Epithelial cell of proximal tubule (primary cell): ENCODE results near the gene RCC2. TPM values are rescaled to one million over a fixed set of nuclear protein-coding genes. Genes with fewer than 3 reads are reported as not detected.

Experiments used
- DNase-seq: peaks from one replicate; pipeline ENCODE4 v3.0.0-alpha.2; 2011; ENCODE audit warnings: low read depth
- H3K4me3 ChIP-seq: 2 replicates; pipeline ENCODE4 v1.5.1; 2011; ENCODE audit warnings: low read depth, mild to moderate bottlenecking, low read length
- total RNA-seq: library from RNA; depleted of rRNA; stranded (reverse); fragments of >200 nt; gene quantifications from 2 replicates; pipeline ENCODE4 v1.2.3, GENCODE V29; 2015
- TF ChIP-seq, protein P1 (sequence below): conservative IDR thresholded peaks from 2 replicates; pipeline ENCODE4 v1.5.1; 2012; ENCODE audit warnings: low read depth, mild to moderate bottlenecking, low read length

The RCC2 gene
- total RNA-seq, 1 donor from 2014 or later: 106 TPM

DNA sequence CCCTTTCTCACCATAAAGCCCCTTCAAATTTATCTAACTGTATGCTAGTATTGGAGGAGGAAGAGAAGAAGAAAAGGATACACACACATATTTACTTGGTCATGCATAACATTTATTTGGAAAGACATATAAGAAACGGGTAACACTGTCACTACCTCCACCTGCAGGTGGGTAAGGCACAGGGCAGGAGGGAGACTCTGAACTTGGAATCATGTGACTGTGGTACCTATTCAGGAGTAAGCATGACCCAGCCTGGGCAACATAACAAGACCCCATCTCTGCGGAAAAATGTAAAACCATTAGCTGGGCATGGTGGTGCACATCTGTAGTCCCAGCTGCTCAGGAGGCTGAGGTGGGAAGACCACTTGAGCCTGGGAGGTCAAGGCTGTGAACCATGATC lies 68.9 kb downstream of the RCC2 start:
- DNase-seq: no peak
- TF ChIP-seq, protein P1, sequence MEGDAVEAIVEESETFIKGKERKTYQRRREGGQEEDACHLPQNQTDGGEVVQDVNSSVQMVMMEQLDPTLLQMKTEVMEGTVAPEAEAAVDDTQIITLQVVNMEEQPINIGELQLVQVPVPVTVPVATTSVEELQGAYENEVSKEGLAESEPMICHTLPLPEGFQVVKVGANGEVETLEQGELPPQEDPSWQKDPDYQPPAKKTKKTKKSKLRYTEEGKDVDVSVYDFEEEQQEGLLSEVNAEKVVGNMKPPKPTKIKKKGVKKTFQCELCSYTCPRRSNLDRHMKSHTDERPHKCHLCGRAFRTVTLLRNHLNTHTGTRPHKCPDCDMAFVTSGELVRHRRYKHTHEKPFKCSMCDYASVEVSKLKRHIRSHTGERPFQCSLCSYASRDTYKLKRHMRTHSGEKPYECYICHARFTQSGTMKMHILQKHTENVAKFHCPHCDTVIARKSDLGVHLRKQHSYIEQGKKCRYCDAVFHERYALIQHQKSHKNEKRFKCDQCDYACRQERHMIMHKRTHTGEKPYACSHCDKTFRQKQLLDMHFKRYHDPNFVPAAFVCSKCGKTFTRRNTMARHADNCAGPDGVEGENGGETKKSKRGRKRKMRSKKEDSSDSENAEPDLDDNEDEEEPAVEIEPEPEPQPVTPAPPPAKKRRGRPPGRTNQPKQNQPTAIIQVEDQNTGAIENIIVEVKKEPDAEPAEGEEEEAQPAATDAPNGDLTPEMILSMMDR: peak; percentile 59
- no peak overlapping the region for H3K4me3 ChIP-seq

GRCh38 chr1:17369466-17369865 lies 70.0 kb downstream of the RCC2 start:
- no peak for DNase-seq
- TF ChIP-seq, protein P1: no peak
- no peak overlapping the region for H3K4me3 ChIP-seq

- no peak for DNase-seq
- no peak overlapping the region for H3K4me3 ChIP-seq
- TF ChIP-seq, protein P1: no peak
Observed at GRCh38 chr1:17365293-17365692, 74.2 kb downstream of the RCC2 start.

- TF ChIP-seq, protein P1: no peak
- no peak for DNase-seq
- no peak overlapping the region for H3K4me3 ChIP-seq
Observed at GRCh38 chr1:17363771-17364170, 75.7 kb downstream of the RCC2 start.

- TF ChIP-seq, protein P1: no peak
- DNase-seq: no peak
- H3K4me3 ChIP-seq: no peak overlapping the region
Observed at GRCh38 chr1:17363351-17363750, 76.1 kb downstream of the RCC2 start.

- no peak overlapping the region for H3K4me3 ChIP-seq
- TF ChIP-seq, protein P1: no peak
- no peak for DNase-seq
Observed at GRCh38 chr1:17361687-17362086, 77.8 kb downstream of the RCC2 start.

GRCh38 chr1:17360272-17360956 lies 79.1 kb downstream of the RCC2 start:
- TF ChIP-seq, protein P1: no peak
- DNase-seq: no peak
- no peak overlapping the region for H3K4me3 ChIP-seq
